ENCODE data around the gene TINCR.

TINCR gene

DNA sequence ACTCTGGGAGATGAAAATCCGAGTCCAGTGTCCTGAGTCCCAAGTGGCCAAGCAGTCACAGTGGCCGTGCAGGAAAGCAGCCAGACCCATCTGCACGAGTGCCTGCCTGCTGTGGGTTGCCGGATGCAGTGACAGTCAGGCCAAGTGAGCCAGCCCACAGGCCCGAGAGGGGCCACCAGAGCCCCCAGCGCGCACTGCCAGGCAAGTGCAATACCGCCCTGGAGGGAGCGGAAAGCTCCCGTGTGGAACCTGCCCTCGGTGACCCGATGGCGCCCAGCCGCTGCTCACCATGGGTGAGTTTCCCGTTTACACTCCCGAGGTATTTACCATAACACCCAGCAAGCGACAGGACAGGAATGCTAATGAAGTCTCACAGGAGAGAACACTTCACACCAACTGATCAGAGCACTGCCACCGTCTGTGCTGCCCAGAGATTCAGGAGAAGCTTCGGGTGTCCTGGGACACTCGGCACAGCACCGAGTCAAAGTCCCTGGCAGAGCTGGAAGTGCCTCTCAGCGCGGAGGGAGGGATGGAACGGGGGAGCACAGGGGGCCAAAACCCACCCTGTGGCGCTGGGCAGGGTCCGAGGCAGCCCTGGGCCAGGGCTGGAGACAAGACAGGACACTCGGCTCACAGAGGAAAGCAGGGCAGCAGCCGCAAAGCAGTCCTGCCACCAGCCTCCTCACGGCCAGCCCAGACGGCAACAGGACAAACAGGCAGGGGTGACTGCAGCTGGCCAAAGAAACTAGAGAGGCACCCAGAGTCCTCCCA, 21.3 kb upstream of the TINCR start:
- no peak for DNase-seq

DNA sequence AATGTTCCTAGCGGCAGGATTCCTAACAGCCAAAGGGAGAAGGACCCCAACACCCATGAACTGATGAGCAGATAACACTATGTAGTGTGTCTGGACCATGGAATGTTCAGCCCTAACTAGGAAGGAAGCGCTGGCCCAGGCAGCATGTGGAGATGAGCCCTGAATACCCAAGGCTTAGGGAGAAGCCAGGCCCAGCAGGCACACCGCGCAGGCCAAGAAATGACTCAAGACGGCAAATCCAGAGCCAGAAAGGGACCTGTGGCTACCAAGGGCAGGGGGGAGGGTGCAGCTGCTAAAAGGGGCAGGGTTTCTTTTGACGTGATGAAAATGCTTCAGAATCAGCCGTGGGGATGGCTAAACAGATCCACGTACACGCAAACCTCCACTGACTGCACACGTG, 20.7 kb upstream of the TINCR start:
- DNase-seq, result no peak

DNA sequence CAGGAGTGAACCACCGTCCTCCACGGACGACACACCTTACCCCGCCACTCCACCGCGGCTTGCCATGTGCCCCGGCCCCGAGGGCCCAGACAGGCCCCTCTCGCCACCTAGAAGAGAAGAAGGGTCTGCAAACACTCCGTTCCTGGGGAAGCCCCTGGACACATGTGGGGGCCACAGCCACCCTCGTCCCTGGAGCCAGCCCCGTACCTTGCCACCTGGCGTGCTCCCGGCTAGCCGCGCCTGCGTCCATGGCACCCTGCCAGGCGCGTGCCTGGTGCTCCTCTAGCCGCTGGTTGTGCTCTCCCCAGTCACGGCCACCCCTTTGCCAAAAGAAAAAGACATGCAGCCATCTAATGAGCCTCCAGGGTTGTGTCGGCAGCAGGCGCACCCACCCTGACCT, 19.9 kb upstream of the TINCR start:
- no peak for DNase-seq

DNA sequence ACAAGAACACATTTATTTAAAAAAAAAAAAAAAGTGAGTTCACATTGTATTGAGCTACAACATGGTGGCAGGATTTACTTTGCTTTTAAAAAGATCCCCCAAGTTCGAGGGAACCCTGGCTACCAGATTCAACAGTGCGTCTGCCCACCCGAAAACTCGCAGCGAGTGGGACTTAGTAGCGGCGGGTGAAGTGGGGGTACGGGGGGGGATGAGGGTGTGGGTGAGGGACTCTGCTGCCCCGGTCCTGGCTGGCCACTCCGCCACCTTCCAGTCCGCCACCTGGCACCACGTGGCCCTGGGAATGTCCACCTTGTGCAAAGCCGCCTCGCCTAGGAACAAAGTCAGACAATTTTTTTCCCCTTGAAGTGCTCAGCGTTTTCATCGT, 19.3 kb upstream of the TINCR start:
- no peak for DNase-seq

DNA sequence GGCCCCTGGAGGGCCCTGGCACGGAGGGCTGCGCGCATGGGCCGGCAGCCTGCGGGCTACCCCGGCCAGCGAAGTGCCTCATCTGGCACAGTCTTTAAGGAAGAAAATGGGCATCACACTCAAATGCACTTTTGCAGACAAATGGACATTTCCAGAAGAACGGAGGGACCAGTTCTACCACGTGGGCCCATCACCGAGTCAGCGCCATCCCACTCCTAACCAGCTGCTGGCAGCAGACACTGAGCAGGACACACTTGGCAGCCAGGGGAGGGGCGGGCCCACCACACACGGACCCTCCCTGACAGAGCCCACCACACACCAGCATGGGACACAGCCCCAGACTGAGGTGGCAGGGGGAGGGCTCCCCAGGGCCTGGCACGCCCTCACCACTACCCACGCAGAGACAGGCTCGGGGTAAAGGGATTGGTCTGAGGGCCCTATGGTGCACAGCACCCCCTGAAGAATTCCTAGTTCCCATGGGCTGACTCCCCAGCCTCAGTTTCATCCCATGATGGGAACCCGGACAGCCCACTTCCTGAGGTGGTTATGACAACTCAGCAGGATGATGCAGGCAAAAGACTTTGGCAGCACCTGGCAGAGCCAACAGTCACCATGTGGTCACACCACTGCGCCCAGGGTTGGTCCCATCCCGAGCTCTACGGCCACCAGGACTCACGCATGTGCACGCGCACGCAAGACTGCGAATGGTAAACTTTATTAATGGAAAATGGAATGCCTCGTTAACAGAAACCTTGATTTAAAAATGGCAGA, 18.7 kb upstream of the TINCR start:
- no peak for DNase-seq

DNA sequence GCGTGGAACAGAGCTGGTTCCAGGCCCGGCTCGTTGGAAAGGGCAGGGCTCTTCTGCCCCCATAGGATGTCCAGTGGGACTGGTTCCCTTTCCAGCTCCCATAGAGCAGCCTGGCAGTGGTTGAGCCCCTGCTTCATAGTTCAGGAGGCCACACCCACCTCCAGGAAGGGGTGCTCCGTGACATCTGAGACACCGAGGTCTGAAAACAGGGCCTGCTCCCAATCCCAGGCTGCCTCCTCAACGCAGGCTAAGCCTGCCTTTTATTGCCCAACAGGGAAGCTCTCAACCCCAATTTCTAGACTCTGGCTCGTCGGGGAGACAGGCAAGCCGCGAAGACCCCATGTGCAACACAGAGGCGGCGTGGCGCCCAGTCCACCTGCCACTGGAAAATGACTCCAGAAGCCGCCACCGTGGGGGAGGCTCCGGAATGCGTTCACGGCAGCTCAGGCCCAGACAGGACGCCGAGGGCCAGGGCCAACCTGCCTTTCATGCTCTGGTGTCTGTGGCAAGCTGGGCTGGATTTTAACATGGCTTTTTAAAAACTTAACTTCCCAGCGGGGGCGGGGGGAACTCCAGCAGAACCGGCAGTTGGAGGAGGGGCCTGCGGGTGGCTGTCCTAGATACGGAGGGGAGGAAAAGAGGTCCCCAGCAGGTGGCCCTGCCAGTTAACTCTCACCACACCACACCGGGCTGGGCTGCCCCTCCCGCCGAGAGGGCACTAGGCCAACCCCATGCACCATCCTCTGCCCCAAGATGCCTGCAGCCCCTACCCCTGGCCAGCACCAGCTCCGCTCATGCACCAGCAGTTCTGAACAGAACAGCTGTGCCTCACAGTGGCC, 17.9 kb upstream of the TINCR start:
- peak; percentile 30 for DNase-seq

DNA sequence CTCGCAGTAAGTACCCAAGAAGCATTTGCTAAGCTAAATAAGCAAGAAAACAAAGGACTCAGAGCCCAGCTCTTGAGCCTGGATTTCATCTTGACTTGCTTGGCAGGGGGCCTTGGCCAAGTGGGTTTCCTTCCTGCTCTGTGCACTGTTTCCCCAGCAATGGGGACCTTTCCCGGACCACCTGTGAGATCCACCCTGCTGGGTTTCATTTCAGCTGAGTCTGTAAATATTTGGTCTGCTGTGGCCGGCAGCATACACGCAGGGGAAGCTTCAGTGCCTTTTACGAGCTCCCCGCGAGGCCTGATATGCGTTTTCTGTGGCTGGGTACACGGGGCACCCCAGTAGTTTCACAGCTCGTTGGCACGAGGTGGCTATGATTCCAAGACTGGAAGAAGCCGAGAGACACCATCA, 12.4 kb upstream of the TINCR start:
- no peak for DNase-seq

DNA sequence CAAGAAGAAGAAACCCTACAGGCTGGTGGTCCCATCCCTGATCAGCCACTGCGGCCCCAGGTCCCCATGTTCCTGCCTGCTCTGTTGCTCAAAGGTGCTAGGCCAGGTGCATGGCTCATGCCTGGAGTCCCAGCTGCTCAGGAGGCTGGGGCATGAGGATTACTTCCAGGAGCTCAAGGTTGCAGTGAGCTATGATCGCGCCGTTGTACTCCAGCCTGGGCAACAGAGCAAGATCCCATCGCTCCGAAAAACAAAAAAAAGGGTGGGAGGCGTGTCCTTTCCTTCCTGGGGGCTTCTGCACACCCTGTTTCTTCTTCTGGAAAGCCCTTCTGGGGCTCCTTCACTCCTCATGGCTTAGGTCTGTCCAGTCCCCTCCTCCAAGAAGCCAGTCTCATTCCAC, 11.9 kb upstream of the TINCR start:
- no peak for DNase-seq

DNA sequence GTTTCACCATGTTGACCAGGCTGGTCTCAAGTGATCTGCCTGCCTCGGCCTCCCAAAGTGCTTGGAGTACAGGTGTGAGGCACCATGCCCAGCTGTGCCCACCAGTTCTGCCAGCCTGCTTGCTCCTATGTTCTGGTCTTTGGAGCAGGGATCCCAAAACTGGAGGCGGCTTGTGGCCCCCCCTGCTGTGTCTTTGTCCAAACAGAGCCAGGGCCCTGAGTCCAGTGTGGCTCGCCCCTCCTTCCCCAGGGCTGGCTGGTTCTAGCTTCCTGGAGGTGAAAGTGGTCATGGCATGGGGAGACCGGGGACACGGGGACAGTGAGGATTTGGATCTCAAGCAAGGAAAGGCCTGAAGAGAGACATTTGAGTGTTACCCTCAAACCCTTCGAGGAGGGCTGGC, 11.5 kb upstream of the TINCR start:
- DNase-seq, result no peak

DNA sequence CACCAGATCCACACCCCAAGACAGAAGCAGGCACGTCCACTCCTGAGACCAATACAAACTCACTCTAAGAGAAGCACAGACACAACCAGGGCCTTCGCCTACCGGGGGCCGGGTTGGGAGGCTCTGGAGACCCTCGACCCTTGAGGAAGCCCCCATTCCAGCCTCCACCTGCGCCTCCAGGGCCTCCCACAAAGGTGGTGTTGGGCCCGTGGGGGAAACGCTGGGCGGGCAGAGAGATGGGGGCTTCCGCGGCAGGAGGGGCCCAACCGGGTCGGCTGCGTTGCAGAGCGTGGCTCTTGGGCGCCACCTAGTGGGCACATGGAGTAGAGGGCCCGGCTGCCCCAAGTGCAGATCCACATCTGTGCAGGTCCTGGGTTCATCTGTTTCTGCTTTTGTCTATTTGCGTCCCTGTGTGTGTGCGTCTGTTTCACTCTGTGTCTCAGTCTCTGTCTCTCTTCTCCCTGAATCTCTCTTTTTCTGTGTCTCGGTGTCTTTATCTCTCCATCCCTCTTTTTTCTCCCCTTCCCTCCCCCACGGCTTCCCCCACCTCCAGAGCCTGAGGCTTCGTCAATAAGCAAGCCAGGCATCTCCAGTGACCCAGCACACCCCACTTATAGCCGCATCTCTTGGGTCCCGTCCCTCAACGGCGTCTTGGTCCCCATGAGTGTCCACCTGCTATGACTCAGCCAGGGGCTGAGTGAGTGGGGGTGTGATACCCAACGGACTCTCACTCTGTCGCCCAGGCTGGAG, 10.5 kb upstream of the TINCR start:
- peak; percentile 54 for DNase-seq

DNA sequence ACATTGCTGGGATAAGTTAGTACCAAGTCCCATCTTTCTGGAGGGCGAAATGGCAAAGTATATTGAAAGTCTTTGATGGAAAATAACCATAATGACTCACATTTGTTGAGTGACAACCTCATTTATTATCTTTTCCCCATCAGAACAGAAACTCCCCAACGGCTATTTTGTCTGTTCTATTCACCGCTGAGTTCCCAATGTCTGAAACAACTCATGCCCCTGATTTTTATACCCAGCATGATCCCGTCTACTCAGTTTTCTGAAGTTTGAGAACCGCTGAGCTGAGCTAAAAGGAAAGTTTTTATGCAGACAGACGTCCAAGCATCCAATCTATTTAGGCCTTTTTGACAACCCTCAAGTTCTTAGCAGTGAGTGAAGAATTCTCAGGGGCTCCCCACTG, 7.8 kb upstream of the TINCR start:
- no peak for DNase-seq

DNA sequence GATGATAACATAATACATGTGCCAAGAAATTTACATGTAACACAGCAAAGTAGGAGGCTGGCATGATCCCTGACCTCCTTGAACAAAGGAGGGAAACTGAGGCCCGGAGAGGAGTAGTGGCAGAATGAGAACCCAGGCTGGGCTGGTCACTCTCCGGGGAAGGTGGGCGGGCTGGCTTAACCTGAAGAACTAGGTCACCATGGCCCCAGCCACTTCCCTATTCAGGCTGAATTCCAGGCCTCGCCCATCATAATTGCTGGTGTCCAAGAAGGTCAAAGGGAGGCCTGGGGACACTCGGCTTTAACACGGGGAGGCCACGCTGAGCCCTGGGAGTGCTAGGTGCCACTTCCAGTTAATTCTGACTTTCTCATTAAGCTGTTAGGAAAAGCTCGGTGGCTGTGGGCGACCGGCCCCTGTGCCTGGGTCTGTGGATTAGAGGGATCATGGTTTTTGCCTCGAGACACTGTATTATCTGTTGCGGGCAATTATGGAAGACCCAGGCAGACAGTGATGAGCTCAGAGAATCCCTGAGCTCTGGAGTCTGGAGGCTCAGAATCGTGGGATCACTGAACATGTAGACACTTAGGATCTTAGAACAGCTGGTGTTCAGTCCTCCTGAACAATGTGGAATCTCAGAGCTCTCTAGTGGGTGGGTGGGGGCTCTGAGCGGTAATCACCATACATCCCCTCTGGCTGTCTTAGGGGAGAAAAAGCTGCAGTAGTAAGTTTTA, 5.0 kb upstream of the TINCR start:
- no peak for DNase-seq

DNA sequence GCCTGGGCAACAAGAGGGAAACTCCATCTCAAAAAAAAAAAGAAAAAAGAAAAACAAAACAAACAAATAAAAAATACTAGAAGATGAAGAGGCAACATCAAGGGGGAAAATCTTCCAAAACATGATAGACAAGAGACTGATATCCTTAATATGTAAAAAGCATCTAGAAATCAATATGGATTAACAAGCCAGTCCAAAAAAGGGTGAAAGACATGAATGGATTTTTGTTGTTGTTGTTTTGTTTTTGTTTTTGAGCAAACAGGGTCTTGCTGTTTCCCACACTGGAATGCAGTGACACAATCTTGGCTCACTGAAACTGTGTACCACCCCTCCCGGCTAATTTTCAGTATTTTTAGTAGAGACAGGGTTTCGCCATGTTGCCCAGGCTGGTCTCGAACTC, 4.0 kb upstream of the TINCR start:
- no peak for DNase-seq

DNA sequence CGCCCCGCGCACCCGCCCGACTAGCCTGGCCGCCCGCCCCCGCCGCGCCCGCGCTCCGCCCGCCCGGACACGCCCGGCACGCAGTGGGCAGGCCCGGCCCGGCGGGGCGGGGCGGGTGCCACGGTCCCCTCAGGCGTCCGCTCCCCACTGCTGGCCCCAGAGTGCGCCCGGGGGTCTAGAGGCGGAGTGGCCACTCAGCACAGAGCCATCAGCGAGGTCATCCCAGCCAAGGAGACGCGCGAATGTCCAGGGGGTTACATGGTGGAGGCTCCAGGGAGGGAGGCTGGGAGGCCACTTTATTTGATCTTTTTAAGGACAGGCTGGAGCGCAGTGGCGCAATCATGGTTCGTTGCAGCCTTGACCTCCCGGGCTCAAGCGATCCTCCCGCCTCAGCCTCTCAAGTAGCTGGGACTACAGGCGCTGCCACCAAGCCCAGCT, 236 bp upstream of the TINCR start:
- DNase-seq, result no peak

DNA sequence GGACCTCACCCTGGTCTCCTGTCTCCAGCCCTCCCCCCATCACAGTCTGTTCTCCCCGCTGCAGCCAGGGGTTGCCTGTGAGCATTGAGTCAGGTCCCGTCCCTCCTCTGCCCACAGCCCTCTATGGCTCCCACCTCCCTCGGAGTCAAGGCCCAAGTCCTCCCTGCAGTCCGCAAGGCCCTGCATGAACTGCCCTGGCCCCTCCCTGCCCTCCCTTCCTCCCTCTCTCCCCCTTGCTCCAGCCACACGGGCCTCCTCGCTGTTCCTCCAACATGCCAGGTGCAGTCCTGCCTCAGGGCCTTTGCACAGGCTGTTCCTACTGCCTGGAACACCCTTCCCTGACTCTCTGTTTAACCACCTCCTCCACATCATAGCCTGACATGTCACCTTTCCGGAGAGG, 2.8 kb downstream of the TINCR start:
- DNase-seq, result no peak

DNA sequence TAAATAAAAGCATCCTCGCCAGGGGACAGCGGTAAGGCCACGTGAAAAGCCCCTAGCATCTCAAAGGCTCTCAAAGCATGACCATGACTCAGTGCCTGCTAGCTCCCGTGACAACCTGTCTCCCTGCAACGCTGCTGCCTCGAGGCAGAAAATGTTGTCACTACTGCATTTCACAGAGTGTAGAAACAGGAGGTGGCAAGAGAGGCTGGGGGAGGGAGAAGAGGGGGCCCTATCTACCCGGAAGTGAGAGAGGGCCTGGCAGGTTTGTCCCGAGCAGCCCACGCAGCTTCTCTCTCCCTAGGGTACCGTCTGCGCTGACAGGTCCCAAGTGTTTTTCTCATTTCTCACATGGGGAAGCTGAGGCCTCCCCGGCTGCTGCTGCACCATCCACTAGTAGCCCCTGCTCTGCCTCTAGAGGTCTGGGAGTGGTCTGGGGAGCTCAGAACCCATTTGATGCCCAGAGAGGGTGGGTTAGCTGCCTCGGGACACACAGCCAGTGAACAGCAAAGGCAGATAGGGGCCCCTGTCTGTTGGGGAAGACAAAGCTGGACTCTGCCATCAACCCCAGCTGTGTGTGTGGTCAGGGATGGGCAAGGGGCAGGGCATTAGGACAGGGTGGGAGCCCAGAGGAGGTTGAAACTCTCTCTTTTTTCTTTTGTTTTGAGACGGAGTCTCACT, 3.7 kb downstream of the TINCR start:
- DNase-seq, result no peak

DNA sequence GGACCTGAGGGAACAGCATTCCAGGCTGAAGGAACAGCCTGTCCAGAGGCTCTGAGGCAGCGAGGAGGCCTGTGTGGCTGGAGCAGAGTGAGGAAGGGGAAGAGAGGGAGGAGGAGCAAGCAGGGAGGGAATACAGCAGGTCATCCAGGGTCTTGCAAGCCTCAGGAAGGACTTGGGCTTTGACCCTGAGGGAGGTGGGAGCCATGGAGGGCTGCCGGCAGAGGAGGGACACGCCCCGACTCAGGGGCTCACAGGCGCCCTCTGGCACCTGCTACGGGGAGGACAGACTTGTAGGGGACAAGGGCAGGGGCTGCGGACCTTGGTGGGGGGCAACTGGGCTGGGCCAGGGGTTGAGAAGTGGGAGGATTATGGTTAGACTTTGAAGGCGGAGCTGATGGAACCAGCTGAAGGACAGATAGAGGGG, 4.7 kb downstream of the TINCR start:
- DNase-seq, result no peak

DNA sequence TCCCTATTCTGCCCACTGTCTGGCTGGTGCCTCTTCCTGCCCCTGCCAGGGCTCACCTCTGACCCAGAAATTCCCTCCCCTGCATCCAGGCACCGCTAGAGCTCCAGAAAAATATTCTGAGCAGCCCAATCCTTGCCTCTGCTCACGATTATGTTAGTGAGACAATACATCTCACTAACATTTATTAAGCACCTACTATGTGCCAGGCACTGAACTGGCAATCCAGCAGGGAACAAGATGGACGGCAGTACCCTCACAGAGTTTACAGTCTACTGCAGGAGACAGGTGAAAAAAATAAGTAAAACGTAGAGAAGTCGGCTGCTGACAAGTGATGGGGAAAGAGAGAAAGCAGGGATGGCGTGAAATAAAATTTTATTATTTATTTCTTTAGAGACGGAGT, 5.5 kb downstream of the TINCR start:
- no peak for DNase-seq

DNA sequence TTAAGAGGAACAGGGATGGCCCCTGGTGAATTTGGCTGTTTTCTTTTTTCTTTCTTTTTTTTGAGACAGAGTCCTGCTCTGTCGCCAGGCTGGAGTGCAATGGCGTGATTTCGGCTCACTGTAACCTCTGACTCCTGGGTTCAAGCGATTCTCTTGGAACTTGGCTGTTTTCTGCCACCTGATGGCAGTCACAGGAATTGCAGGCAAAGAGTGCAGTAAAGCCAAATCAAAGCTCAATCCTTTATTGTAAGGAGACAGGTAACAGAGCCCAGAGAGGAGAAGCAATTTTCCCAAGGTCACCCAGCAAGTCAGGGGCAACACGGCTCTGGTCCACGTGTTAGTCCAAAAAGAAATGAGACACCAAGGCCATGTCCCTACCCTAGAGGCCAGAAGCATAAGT, 6.2 kb downstream of the TINCR start:
- no peak for DNase-seq

DNA sequence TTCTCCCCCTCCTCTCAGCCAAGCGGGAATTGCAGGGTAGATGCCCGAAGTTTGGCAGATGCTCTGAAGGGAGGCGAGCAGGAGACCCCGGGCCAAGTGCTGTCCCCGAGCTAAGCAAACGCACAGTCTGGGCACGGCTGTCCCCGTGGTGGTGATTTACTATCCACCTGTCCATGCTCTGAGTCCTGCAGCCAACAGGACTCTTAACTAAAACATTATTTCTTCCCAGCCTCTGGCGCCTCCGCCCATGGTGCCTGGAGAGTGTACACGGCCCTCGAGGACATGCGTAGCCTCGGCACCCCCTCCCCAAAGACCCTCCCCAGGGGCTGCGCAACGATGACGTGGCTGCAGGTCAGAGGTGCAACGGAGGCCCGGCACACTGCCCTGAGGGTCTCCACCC, 7.6 kb downstream of the TINCR start:
- no peak for DNase-seq

DNA sequence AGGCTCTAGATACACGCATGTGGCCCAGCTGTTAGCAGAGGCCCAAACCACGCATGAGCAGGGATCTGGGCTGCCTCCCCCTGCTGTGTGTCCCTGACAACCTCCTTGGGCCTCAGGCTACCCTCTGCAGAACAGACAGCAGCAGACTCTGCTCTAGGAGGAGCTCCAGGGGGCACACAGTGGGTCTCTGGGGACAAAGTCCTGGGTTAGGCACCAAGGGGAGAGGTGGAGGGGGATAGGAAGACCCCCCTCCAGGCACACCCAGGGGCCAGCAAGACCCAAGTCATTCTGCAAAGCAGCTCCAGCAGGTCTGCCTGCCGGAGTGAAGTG, 8.0 kb downstream of the TINCR start:
- no peak for DNase-seq

DNA sequence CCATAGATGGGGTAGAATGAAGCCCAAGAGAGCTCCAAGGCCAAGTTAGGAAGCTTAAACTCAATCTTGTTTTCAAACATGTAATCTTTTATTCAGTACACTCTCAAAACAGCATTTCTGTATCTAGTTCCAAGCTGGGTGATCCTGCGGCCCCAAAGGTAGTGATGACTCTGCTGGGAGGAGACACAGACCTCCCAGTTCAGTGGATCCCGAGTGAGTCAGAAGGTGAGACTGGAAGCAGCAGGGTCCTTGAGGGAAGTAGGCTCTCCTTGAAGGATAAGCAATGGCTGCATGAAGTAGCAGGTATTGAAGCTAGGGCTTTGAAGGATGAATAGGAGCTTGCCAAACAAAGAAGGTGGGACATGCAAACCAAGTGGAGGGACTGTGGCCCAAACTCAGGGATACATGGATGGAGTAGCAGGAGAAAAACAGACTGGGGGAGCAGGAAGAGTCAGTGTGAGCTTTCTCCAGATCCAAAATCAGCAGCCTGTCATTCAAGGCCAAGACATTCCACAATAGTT, 9.6 kb downstream of the TINCR start:
- no peak for DNase-seq
